Stimulated activated CD4-positive, alpha-beta T cell treated with anti-CD3 and anti-CD28 coated beads, Interleukin-12 subunit alpha, Interleukin-12 subunit beta, amount 100 ng/mL, for 4 hours (primary cell): ENCODE measurements around the gene PRODH2.

Source experiments
- DNase-seq: peaks from one replicate; pipeline ENCODE4 v3.0.0-alpha.2; 2020

The PRODH2 gene

DNA sequence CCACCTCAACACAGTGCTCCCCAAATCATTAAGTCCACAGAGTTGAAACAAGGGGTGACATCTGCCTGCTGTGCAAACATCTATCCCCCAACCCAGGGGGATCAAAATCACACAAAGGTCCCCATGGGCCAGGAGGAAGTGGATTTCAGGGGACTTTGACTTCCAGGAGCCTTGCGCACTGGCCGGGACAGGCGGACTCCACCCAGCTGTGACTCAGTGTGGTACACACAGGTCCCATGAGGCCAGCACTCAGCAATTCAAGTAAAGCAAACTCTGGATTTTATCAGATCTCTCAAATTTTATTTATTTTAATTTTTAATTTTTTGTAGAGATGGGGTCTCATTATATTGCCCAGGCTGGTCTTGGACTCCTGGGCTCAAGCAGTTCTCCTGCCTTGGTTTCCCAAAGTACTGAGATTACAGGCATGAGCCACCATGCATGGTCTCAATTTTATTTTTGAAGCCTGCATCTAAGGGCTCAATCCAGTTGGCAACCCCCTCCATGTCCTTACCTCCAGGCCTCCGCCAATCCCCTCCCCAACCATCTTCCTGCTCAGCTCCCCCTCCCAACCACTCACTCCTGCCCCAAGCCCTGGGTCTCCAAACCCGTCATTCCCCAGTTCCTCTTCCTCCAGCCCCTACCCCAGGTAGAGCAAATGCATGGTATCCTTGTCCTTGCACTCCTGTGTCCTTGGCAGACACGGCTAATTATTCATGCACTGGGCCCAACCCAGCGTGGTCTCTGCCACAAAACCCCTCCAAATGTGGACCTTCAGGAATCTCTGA is 19.1 kb downstream of the PRODH2 start:
- no peak for DNase-seq

- no peak for DNase-seq
These were observed 19.8 kb downstream of the PRODH2 start for GRCh38 chr19:35792888-35793287.

GRCh38 chr19:35792312-35792711 is 20.3 kb downstream of the PRODH2 start:
- no peak for DNase-seq

DNA sequence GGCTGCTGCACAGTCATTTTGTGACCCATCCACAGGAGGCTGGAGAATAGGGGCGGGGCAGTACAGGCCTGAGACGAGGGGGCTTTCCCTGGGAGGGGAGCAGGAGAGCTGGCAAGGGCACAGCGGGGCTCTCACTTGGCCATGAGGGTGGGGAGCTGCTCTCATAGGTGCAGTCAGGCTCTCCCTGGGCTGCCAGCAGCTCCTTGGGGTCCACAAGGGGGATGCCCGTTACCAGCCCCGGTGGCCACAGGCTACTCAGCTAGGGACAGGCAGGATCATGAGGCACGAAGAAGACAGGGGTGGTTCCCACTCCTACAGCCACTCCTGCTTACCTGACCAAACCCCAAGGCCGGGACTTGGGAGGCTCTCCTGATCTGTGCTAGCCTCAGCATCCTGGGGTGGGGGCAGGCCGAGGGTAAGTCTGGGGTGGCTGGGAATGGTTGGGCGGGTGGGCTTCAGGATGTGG is 20.8 kb downstream of the PRODH2 start:
- DNase-seq, result no peak

DNA sequence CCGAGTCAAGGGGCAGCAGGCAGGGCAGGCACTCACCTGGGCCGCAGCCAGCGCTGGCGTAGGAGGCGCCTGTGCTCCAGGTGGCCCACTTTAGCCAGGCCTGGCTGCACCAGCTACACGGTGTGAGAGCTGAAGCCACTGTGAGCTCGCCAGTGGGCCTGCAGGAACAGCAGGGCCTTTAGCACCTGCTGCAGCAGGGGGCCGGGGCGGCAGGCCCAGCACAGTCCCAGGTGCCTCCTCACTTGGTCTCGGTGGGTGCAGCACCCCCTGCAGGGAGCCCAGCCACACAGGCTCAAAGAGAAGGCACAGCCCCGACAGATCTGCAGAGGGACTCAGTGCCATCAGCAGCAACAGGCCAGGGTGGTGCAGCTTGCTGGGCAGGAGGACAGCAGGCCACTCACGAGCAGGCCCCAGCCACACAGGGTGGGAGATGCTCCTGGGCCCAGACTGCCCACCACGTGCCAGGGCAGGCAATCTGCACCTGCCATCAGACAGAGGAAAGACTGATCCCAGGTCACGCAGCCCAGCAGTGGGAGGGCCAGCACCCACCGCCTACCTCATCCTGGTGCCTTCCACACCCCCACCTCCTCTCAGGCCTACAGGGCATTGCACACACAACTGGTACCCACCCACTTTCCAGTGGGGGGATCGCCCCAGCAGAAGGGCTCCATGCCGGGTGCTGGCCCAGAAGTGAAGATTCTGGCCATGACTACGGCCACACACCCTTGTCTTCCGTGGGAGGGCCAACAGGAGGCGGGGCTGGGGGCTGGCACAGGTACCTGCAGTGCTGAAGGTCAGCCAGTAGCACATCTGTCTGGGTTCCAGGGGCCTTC is 21.4 kb downstream of the PRODH2 start:
- no peak for DNase-seq

DNA sequence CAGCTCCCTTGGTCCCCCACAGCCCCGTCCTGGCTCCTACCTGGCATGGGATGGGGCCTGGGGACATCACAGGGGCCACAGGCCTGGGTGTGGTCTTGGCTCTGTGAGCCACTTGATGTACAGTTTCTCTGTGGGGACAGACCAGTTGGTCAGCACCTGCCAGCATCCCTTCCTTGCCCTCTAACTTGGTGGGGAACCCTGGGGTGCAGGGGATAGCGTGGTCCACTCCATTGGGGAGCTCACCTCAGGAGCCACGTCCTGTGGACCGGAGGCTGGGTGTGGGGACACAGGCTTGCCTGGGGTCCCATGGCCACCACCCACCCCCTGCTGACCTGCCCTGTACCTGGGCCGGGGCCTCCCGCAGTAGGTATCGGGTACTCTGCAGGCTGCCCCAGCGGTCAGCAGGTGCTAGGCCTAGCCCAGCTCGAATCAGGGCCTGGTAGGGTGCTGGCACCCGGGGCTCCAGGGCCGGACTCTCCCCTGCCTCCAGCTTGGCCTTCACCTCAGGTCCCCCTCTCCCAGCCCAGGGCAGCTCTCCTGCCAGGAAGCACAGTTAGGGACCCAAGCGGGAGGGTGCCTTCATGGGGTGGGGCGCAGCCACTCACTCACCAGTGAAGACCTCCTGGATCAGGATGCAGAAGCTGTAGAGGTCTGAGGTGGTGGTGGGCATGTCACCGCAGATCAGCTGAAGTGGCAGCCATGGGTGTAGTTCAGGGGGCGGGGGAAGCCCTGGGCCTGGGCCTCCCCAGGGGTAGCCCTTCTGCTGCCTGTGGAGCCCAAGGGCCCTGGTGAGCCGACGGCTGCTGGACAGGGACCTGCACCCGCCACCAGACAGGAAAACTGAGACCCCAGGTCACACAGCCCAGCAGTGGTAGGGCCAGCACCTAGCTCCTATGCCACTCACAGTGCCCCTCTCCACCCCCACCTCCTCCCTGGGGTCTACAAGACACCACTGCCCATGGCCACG is 22.4 kb downstream of the PRODH2 start:
- DNase-seq, result no peak

DNA sequence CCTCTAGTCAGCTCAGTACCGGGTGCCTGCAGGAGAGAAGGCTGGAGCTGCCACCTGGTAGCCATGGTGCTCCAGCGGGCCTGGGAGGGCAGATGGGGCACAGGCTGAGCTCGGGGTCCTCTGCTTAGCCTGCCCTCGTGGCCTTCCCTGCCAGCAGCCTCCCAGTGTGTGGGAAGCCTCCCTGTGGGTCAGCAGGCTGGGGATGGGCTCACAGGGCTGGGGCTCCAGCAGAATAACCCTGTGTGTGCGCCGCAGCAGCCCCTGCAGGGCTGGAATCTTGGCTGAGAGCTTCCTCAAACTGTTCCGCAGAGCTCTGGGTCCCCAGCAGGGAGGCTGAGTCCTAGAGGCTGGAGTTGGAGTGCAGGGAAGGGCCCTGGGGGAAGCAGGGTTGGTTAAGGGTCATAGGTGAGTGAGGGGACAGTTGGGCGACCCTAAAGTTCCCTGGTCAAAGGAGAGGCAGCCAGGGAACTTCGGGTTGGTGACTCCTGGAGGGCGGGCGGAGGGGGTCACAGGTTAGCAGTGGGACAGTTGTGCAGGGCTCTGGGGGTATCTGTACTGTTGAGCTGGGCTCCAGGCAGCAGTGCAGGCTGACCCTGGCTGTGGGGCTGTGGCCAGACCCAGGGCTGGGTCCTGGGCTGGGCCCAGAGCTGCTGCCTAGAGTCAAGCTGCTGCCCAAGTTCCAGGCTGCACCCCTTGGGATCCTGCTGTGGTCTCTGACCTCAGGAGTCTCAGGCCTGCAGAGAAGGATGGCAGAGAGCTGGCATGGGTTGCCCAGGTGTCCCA is 23.3 kb downstream of the PRODH2 start:
- no peak for DNase-seq

GRCh38 chr19:35788205-35788960 is 24.3 kb downstream of the PRODH2 start:
- DNase-seq, result no peak

DNA sequence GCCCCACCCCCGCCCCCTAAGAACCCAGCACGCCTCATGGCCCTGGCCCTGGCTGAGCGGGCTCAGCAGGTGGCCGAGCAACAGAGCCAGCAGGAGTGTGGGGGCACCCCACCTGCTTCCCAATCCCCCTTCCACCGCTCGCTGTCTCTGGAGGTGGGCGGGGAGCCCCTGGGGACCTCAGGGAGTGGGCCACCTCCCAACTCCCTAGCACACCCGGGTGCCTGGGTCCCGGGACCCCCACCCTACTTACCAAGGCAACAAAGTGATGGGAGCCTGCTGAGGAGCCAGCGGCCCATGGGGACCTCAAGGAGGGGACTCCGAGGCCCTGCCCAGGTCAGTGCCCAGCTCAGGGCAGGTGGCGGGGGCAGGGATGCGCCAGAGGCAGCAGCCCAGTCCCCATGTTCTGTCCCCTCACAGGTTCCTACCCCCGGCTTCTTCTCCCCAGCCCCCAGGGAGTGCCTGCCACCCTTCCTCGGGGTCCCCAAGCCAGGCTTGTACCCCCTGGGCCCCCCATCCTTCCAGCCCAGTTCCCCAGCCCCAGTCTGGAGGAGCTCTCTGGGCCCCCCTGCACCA is 25.3 kb downstream of the PRODH2 start:
- no peak for DNase-seq

GRCh38 chr19:35786299-35787160 is 26.1 kb downstream of the PRODH2 start:
- DNase-seq, result no peak

GRCh38 chr19:35785339-35785627 is 27.4 kb downstream of the PRODH2 start:
- no peak for DNase-seq

- DNase-seq, result no peak
These were observed 27.9 kb downstream of the PRODH2 start for GRCh38 chr19:35784503-35785338.

- no peak for DNase-seq
These were observed 28.9 kb downstream of the PRODH2 start for GRCh38 chr19:35783469-35784434.

GRCh38 chr19:35782589-35782988 is 30.1 kb downstream of the PRODH2 start:
- DNase-seq, result no peak

DNA sequence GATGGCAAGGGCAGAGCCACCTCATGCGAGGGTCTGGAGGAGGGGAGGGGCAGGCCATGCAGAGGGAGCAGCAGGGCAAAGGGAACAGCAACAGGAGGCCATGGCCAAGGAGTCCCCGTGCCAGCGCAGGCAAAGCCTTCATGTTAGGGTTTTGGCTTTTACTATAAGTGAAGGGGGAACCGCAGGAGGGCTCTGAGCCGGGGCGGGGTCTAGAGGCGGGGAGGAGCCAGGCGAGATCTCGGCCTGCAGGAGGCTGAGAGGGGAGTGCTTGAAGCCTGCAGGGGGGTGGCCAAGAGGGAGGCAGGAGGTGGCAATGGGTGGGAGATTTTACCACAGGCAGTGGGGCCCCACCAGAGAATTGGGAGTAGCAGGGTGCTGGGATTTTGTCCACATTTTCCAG is 31.0 kb downstream of the PRODH2 start:
- no peak for DNase-seq

- no peak for DNase-seq
These were observed 31.9 kb downstream of the PRODH2 start for GRCh38 chr19:35780717-35781116.

- no peak for DNase-seq
These were observed 32.6 kb downstream of the PRODH2 start for GRCh38 chr19:35780058-35780457.

- no peak for DNase-seq
These were observed 33.6 kb downstream of the PRODH2 start for GRCh38 chr19:35779033-35779432.
